Keratinocyte (primary cell): Measurements from ENCODE around the gene ACBD6.

Experiments
- CTCF ChIP-seq, 3 experiments: IDR thresholded peaks in 1 of 3; conservative IDR thresholded peaks in 1 of 3; optimal IDR thresholded peaks in 1 of 3; 2 replicates in 2 of 3; 3 replicates in 1 of 3; pipeline versions ENCODE3 to v1.5.1; 2011; ENCODE audit warnings: low read length in 3 of 3, mild to moderate bottlenecking in 3 of 3, moderate library complexity in 2 of 3, control low read depth in 1 of 3, inconsistent platforms in 1 of 3; ENCODE audit not compliant: insufficient read depth in 2 of 3; ENCODE audit errors: extremely low read depth in 1 of 3
- EZH2 ChIP-seq: IDR thresholded peaks from one replicate; pipeline ENCODE4 v1.6.1; 2012; ENCODE audit warnings: inconsistent platforms, mild to moderate bottlenecking, low read length, moderate library complexity

- TF ChIP-seq EZH2: no peak
- no peak for TF ChIP-seq CTCF (optimal IDR thresholded peaks at IDR 0.05 in 1 of 3, IDR thresholded peaks at IDR 0.05 in 1 of 3, conservative IDR thresholded peaks at IDR 0.05 in 1 of 3; ENCODE audit: extremely low read depth in 1 of 3, insufficient read depth in 2 of 3, low read length in 3 of 3)
Measured at GRCh38 chr1:180504186-180504585, 1.8 kb upstream of the ACBD6 start.
